Measurements from ENCODE around the gene FCSK. TPM values are rescaled to one million over a fixed set of nuclear protein-coding genes. Genes with fewer than 3 reads are reported as not detected.
A peak's percentile ranks its signal among the peaks of the same experiment; 100 is the strongest.

The FCSK gene
- total RNA-seq, 1 donor from 2014 or later: 16.1 TPM

- no peak for FAIRE-seq
- TF ChIP-seq CTCF (IDR thresholded peaks at IDR 0.05; ENCODE audit: insufficient read depth, low read length, severe bottlenecking): no peak
- no peaks in the 10 kb centered on the region for H3K27me3 ChIP-seq (ENCODE audit: control insufficient read depth, insufficient read depth, low read length)
- DNase-seq (ENCODE audit: low read depth): no peak
- no peaks in the 10 kb centered on the region for H3K36me3 ChIP-seq (ENCODE audit: control insufficient read depth, insufficient read depth, low read length)
- H3K4me3 ChIP-seq (ENCODE audit: low read depth, low read length): no peak overlapping the region
Observed at GRCh38 chr16:70434484-70435260, 19.7 kb upstream of the FCSK start.

- TF ChIP-seq CTCF (IDR thresholded peaks at IDR 0.05; ENCODE audit: insufficient read depth, low read length, severe bottlenecking): no peak
- H3K27me3 ChIP-seq (ENCODE audit: control insufficient read depth, insufficient read depth, low read length): no peaks in the 10 kb centered on the region
- H3K4me3 ChIP-seq (ENCODE audit: low read depth, low read length): no peak overlapping the region
- FAIRE-seq (no peak), DNase-seq (ENCODE audit: low read depth) (no peak)
- H3K36me3 ChIP-seq (ENCODE audit: control insufficient read depth, insufficient read depth, low read length): no peaks in the 10 kb centered on the region
Observed at GRCh38 chr16:70437017-70437581, 17.3 kb upstream of the FCSK start.

GRCh38 chr16:70437582-70438557 is 16.5 kb upstream of the FCSK start:
- no peaks in the 10 kb centered on the region for H3K36me3 ChIP-seq (ENCODE audit: control insufficient read depth, insufficient read depth, low read length)
- peak overlapping the region; percentile 58 for H3K4me3 ChIP-seq (ENCODE audit: low read depth, low read length)
- FAIRE-seq (no peak), DNase-seq (ENCODE audit: low read depth) (no peak)
- H3K27me3 ChIP-seq (ENCODE audit: control insufficient read depth, insufficient read depth, low read length): no peaks in the 10 kb centered on the region
- no peak for TF ChIP-seq CTCF (IDR thresholded peaks at IDR 0.05; ENCODE audit: insufficient read depth, low read length, severe bottlenecking)

- H3K4me3 ChIP-seq (ENCODE audit: low read depth, low read length): peak overlapping the region; percentile 58
- H3K36me3 ChIP-seq (ENCODE audit: control insufficient read depth, insufficient read depth, low read length): no peaks in the 10 kb centered on the region
- FAIRE-seq: no peak
- DNase-seq (ENCODE audit: low read depth): no peak
- no peak for TF ChIP-seq CTCF (IDR thresholded peaks at IDR 0.05; ENCODE audit: insufficient read depth, low read length, severe bottlenecking)
- H3K27me3 ChIP-seq (ENCODE audit: control insufficient read depth, insufficient read depth, low read length): no peaks in the 10 kb centered on the region
Observed at GRCh38 chr16:70438585-70438968, 15.8 kb upstream of the FCSK start.

- peak; percentile 61 for DNase-seq (ENCODE audit: low read depth)
Observed at GRCh38 chr16:70438969-70439862, 15.2 kb upstream of the FCSK start, which contains the start of gene ST3GAL2. TSS of gene ST3GAL2 (minus strand) at chr16:70439100. CDS start at chr16:70398530, 40,570 bp downstream.

More at GRCh38 chr16:70438969-70439862, 15.2 kb upstream of the FCSK start, which contains the start of gene ST3GAL2:
- TF ChIP-seq CTCF (IDR thresholded peaks at IDR 0.05; ENCODE audit: insufficient read depth, low read length, severe bottlenecking): no peak
- no peaks in the 10 kb centered on the region for H3K27me3 ChIP-seq (ENCODE audit: control insufficient read depth, insufficient read depth, low read length)
- FAIRE-seq: no peak
- H3K36me3 ChIP-seq (ENCODE audit: control insufficient read depth, insufficient read depth, low read length): no peaks in the 10 kb centered on the region
- H3K4me3 ChIP-seq (ENCODE audit: low read depth, low read length): peak within 1 kb of the TSS; percentile 58

Data from bronchial epithelial cell (primary cell).